ENCODE data around the gene MAP4K4.

DNA sequence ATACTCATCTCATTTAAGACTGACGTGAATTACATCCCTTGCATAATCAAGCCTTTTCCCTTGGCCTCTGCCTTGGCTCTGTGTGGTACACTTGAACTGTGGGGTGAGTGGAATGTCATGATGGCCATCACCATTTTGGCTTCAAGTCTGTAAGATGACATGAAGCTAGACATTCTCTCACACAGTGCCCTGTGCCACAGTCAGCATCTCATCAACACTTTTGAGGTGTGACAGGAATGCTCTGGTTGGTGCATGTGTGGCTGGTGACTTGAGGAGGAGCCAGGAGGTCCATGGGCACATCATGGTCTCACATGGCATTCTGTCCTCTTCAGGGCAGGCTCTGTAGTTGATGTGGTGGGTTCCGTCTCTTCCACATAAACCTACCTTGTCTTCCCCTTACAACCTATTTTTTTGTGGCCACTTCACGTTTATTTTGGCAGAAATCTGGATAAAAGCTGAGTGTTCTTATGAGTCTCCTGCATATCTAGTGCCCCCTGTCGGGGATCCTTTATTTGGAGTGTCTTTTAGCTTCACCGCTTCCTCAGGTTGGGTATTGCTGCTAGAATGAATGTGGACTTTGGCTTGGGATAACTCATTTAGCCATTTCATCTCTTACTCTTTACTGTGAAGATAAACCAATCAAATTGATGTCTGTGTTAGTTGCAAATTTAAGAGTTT lies 28.1 kb downstream of the MAP4K4 start:
- TF ChIP-seq POLR2AphosphoS5 (IDR thresholded peaks at IDR 0.05) (no peak), POLR2A (IDR thresholded peaks at IDR 0.05) (no peak)
- TF ChIP-seq, protein P1, sequence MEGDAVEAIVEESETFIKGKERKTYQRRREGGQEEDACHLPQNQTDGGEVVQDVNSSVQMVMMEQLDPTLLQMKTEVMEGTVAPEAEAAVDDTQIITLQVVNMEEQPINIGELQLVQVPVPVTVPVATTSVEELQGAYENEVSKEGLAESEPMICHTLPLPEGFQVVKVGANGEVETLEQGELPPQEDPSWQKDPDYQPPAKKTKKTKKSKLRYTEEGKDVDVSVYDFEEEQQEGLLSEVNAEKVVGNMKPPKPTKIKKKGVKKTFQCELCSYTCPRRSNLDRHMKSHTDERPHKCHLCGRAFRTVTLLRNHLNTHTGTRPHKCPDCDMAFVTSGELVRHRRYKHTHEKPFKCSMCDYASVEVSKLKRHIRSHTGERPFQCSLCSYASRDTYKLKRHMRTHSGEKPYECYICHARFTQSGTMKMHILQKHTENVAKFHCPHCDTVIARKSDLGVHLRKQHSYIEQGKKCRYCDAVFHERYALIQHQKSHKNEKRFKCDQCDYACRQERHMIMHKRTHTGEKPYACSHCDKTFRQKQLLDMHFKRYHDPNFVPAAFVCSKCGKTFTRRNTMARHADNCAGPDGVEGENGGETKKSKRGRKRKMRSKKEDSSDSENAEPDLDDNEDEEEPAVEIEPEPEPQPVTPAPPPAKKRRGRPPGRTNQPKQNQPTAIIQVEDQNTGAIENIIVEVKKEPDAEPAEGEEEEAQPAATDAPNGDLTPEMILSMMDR (IDR thresholded peaks at IDR 0.05), result no peak

Data from suprapubic skin (tissue), 4 donors.